Pancreas (tissue), 10 donors: Measurements from ENCODE around the gene RIPOR2. TPM values are rescaled to one million over a fixed set of nuclear protein-coding genes. Genes with fewer than 3 reads are reported as not detected.

Source experiments
- ATAC-seq, 4 donors: fragments of 200-7000 bp; cut with Tn5 transposase; one replicate each; pipeline versions ENCODE4 v1.8.0 to v1.9.1; 2020; ENCODE audit warnings: mild to moderate bottlenecking in 4 of 4, moderate library complexity in 4 of 4
- DNase-seq, 6 donors: peaks; one replicate each; pipeline ENCODE4 v3.0.0-alpha.2; 2020
- FAIRE-seq: peaks from 2 replicates; lab custom pipeline; 2012; peaks lifted over from hg19 to GRCh38; lab: Jason Lieb, UNC
- H3K27ac ChIP-seq, 4 donors: fragments of 200-600 bp; sonication (generic); 1 replicate in 3 of 4; 2 replicates in 1 of 4; pipeline versions ENCODE4 v1.5.0 to v1.8.0; 2020
- H3K27me3 ChIP-seq, 4 donors: fragments of 200-600 bp; one replicate each; pipeline ENCODE4 v1.8.0; 2021
- H3K36me3 ChIP-seq, 3 donors: fragments of 200-600 bp; sonication (generic) in 1 of 3; one replicate each; pipeline versions ENCODE4 v1.5.0 to v1.8.0; 2020 to 2021
- H3K4me1 ChIP-seq, 3 donors: fragments of 200-600 bp; one replicate each; pipeline ENCODE4 v1.8.0; 2021
- H3K4me3 ChIP-seq, 4 donors: fragments of 200-600 bp; sonication (generic) in 2 of 4; one replicate each; pipeline versions ENCODE4 v1.5.0 to v1.8.0; 2020 to 2021
- H3K9me3 ChIP-seq, 4 donors: fragments of 200-600 bp; one replicate each; pipeline ENCODE4 v1.8.0; 2021
- WGBS, 2 donors: extraction: QIAGEN DNeasy Blood & Tissue Kit; methylation state at CpG; one replicate each; pipeline ENCODE4 v1.1.7; 2013; 5-methylcytosine and 5-hydroxymethylcytosine counted together
- intact Hi-C, 3 donors: fragments of 100-400 bp; cut with DNase I; formaldehyde crosslinking; loops; one replicate each; pipeline versions ENCODE4 v1.11.1 to v1.14.2; 2022
- polyA plus RNA-seq, 2 donors: library from polyadenylated mRNA; stranded (reverse); fragments of 200-250 nt; gene quantifications; one replicate each; pipeline ENCODE4 v1.2.3, GENCODE V29; 2013
- total RNA-seq, 6 donors: library from RNA; stranded (reverse); fragmentation: NEBNext Ultra II Directional in 4 of 6; extraction: Animal tissue kit (Norgen Biotek cat#: 25700) in 4 of 6; gene quantifications; one replicate each; pipeline versions ENCODE4 v1.2.1 to v1.2.4, GENCODE V29; 2021 to 2023
- TF ChIP-seq, protein P1 (sequence below), 4 donors: fragments of 200-600 bp; sonication (generic) in 3 of 4; IDR thresholded peaks; one replicate each; pipeline versions ENCODE4 v1.5.0 to v1.8.0; 2021; ENCODE audit warnings: antibody characterized with exemption in 4 of 4
- donor health status: healthy with polysubstance abuse.
- donor health status: DM: no; HTN: no; CAD: no; lungs with moderate emphysema.
- donor health status: DM: no; HTN: no; CAD: no.
- donor health status: control.
- donor health status: control.
- donor health status: Bipolar disorder and iron deficiency.
- donor health status: DM: yes; HTN: yes; CAD: no.
- donor health status: DM: no; HTN: no; CAD: no.
- donor health status: DM: no; HTN: no; CAD: no.
- donor health status: DM: yes; HTN: yes; CAD: no.

Gene RIPOR2
- total and polyA plus RNA-seq, 8 donors, result 0.28 to 3.7 (median 1.00) TPM

- Histone ChIP-seq H3K27ac (no peak overlapping the region), H3K4me3 (no peak overlapping the region), H3K27me3 (no peaks in the 10 kb centered on the region), H3K4me1 (no peaks in the 10 kb centered on the region), H3K36me3 (no peaks in the 10 kb centered on the region), H3K9me3 (no peaks in the 10 kb centered on the region)
- ATAC-seq (no peak), DNase-seq (no peak), FAIRE-seq (no peak)
- TF ChIP-seq, protein P1, sequence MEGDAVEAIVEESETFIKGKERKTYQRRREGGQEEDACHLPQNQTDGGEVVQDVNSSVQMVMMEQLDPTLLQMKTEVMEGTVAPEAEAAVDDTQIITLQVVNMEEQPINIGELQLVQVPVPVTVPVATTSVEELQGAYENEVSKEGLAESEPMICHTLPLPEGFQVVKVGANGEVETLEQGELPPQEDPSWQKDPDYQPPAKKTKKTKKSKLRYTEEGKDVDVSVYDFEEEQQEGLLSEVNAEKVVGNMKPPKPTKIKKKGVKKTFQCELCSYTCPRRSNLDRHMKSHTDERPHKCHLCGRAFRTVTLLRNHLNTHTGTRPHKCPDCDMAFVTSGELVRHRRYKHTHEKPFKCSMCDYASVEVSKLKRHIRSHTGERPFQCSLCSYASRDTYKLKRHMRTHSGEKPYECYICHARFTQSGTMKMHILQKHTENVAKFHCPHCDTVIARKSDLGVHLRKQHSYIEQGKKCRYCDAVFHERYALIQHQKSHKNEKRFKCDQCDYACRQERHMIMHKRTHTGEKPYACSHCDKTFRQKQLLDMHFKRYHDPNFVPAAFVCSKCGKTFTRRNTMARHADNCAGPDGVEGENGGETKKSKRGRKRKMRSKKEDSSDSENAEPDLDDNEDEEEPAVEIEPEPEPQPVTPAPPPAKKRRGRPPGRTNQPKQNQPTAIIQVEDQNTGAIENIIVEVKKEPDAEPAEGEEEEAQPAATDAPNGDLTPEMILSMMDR (IDR thresholded peaks at IDR 0.05), result no peak
- WGBS, 2 donors, result 65 to 72% methylated on average over 6 of the region's 6 CpGs
- intact Hi-C loops, result no loop called here
Observed at GRCh38 chr6:24899997-24900325, 35.8 kb downstream of the RIPOR2 start.

DNA sequence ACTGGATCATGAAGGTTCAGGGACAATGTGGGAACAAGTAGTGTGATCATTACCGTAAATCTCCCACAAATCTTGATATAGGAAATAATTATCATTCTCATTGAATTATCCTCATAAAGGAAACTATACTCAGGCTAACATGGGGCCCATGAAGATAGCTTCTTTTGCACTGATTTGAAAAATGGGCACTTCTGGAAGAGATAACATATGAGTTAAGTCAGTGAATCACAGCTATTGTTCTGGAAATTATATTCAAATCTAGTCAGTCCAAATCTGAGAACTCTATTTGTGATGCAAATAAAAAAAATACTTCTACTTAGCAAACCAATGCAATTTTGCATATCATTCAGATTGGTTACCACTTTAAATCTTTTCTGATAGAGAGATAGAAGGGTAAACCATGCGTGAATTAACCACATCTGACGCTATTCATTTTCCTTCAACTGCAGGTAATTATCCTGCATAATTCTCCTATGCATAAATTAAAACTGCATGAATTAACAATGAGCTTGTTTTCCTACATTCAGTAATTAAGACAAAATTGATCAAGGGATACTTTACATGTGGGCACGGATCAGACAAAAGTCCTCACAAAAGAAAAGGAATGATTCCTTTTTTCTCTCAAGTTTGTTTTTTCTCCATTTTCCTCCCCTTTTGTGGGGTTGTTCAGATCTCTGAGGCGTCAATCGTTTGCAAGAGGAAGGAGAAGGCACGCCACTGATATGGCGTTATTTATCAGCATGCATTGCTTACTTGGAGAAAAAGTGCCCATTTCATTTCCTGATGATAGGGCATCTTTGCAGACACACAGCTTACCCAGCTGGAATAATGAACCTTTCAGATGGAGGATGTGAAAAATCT is 36.4 kb downstream of the RIPOR2 start:
- WGBS, 2 donors, result 60 to 65% methylated on average over 8 of the region's 8 CpGs
- ATAC-seq, result no peak
- TF ChIP-seq, protein P1 (IDR thresholded peaks at IDR 0.05), result no peak

GRCh38 chr6:24898676-24899075 is 37.1 kb downstream of the RIPOR2 start:
- FAIRE-seq (no peak), ATAC-seq (no peak), DNase-seq (no peak)
- TF ChIP-seq, protein P1 (IDR thresholded peaks at IDR 0.05), result no peak
- no peaks in the 10 kb centered on the region for H3K9me3 ChIP-seq
- no peak overlapping the region for H3K4me3 ChIP-seq
- H3K4me1 ChIP-seq, result no peaks in the 10 kb centered on the region
- H3K27ac ChIP-seq, result no peak overlapping the region
- no peaks in the 10 kb centered on the region for H3K27me3 ChIP-seq
- WGBS, 2 donors, result 89 to 95% methylated on average over 1 of the region's 1 CpG
- no peaks in the 10 kb centered on the region for H3K36me3 ChIP-seq
- intact Hi-C loops, result no loop called here

More for the DNA sequence above, 36.4 kb downstream of the RIPOR2 start:
- Histone ChIP-seq H3K4me3 (no peak overlapping the region), H3K9me3 (no peaks in the 10 kb centered on the region), H3K4me1 (no peaks in the 10 kb centered on the region), H3K27me3 (no peaks in the 10 kb centered on the region), H3K27ac (no peak overlapping the region), H3K36me3 (no peaks in the 10 kb centered on the region)
- FAIRE-seq (no peak), DNase-seq (no peak)
- intact Hi-C loops, result no loop called here

- no peak for FAIRE-seq
- no peak overlapping the region for H3K27ac ChIP-seq
- intact Hi-C loops, result no loop called here
- 86 to 91% methylated on average over 6 of the region's 6 CpGs for WGBS, 2 donors
- no peak overlapping the region for H3K4me3 ChIP-seq
- ATAC-seq, result no peak
- no peaks in the 10 kb centered on the region for H3K36me3 ChIP-seq
- TF ChIP-seq, protein P1 (IDR thresholded peaks at IDR 0.05), result no peak
- H3K4me1 ChIP-seq, result no peaks in the 10 kb centered on the region
- H3K27me3 ChIP-seq, result no peaks in the 10 kb centered on the region
- DNase-seq, result no peak
- H3K9me3 ChIP-seq, result no peaks in the 10 kb centered on the region
Observed at GRCh38 chr6:24897186-24897585, 38.6 kb downstream of the RIPOR2 start.

GRCh38 chr6:24893342-24893850 is 42.4 kb downstream of the RIPOR2 start:
- no peak for DNase-seq

More at GRCh38 chr6:24893342-24893850, 42.4 kb downstream of the RIPOR2 start:
- H3K4me1 ChIP-seq, result no peaks in the 10 kb centered on the region
- no peak for FAIRE-seq
- no peak overlapping the region for H3K27ac ChIP-seq
- no peaks in the 10 kb centered on the region for H3K36me3 ChIP-seq
- H3K9me3 ChIP-seq, result no peaks in the 10 kb centered on the region
- H3K27me3 ChIP-seq, result no peaks in the 10 kb centered on the region
- H3K4me3 ChIP-seq, result no peak overlapping the region
- intact Hi-C loops, result no loop called here
- TF ChIP-seq, protein P1 (IDR thresholded peaks at IDR 0.05), result no peak
- 88% methylated on average over 1 of the region's 1 CpG for WGBS, 2 donors
- ATAC-seq, result no peak
